NOMO-1 treated with dmso at 0.1 percent for 144 hours (cell line): Measurements from ENCODE around the gene B4GALNT2.

Experiments
- DNase-seq: peaks from one replicate; lab custom pipeline; 2025; ENCODE audit not compliant: unreplicated experiment; lab: John Stamatoyannopoulos, UW

Gene B4GALNT2

GRCh38 chr17:49209061-49209571 is 76.5 kb downstream of the B4GALNT2 start:
- no peak for DNase-seq

GRCh38 chr17:49210158-49211029 is 77.8 kb downstream of the B4GALNT2 start, which contains the start of the genes ABI3 and GNGT2:
TSS of gene ABI3 (plus strand) at chr17:49210707. CDS start at chr17:49210725, 18 bp downstream.
TSS of gene GNGT2 (minus strand) at chr17:49210574. CDS start at chr17:49207422, 3,152 bp downstream.
- peak; percentile 41 for DNase-seq

GRCh38 chr17:49213399-49213798 is 80.8 kb downstream of the B4GALNT2 start:
- DNase-seq: no peak

- DNase-seq: no peak
These were observed 81.3 kb downstream of the B4GALNT2 start for GRCh38 chr17:49213847-49214246.

- DNase-seq: no peak
These were observed 82.2 kb downstream of the B4GALNT2 start for GRCh38 chr17:49214676-49215360.

GRCh38 chr17:49216482-49216881 is 83.9 kb downstream of the B4GALNT2 start:
- no peak for DNase-seq

- DNase-seq: no peak
These were observed 84.5 kb downstream of the B4GALNT2 start for GRCh38 chr17:49216953-49217650.

- peak; percentile 62 for DNase-seq
These were observed 85.3 kb downstream of the B4GALNT2 start for GRCh38 chr17:49217651-49218413.

- DNase-seq: no peak
These were observed 86.7 kb downstream of the B4GALNT2 start for GRCh38 chr17:49218941-49219913.

GRCh38 chr17:49219987-49220386 is 87.4 kb downstream of the B4GALNT2 start:
- DNase-seq: no peak

GRCh38 chr17:49223168-49223516 is 90.6 kb downstream of the B4GALNT2 start:
- no peak for DNase-seq

GRCh38 chr17:49223517-49224197 is 91.1 kb downstream of the B4GALNT2 start:
- no peak for DNase-seq

GRCh38 chr17:49224198-49224996 is 91.8 kb downstream of the B4GALNT2 start:
- no peak for DNase-seq

- DNase-seq: no peak
These were observed 92.4 kb downstream of the B4GALNT2 start for GRCh38 chr17:49224997-49225337.

- no peak for DNase-seq
These were observed 93.1 kb downstream of the B4GALNT2 start for GRCh38 chr17:49225554-49226236.
